HCT116 (cell line): ENCODE results near the gene RPLP1. TPM values are rescaled to one million over a fixed set of nuclear protein-coding genes. Genes with fewer than 3 reads are reported as not detected.

ENCODE experiments used
- ATAC-seq: fragments of 200-7000 bp; cut with Tn5 transposase; 2 replicates; pipeline ENCODE4 v1.9.1; 2020; ENCODE audit warnings: mild to moderate bottlenecking, moderate library complexity
- BruUV-seq: library from RNA; stranded (reverse); fragments of 400-500 nt; replicated peaks from 2 replicates; lab custom pipeline; 2021; lab: Mats Ljungman, UMichigan
- CTCF ChIA-PET: fragments of 300-600 bp; sonication (Branson Sonifier 250); formaldehyde crosslinking; loops from one replicate; lab custom pipeline; 2021; ENCODE audit warnings: antibody characterized with exemption; lab: Charles Lee
- POLR2A ChIA-PET: fragments of 300-600, 350-600 bp; sonication (Branson Sonifier 250); formaldehyde crosslinking; loops from one replicate; lab custom pipeline; 2021; ENCODE audit warnings: antibody characterized with exemption; lab: Charles Lee
- RAD21 ChIA-PET, 2 experiments: fragments of 300-600 bp; sonication (Branson Sonifier 250); formaldehyde crosslinking; loops; one replicate each; lab custom pipeline; 2023; ENCODE audit warnings: low total read pairs in 2 of 2; ENCODE audit not compliant: uncharacterized antibody in 2 of 2, unreplicated experiment in 2 of 2, low non-redundant PET in 1 of 2; lab: Charles Lee
- DNase-seq: peaks from one replicate; pipeline ENCODE4 v3.0.0-alpha.2; 2010; ENCODE audit warnings: low read depth, low spot score
- H2AFZ ChIP-seq: fragments of 200-600 bp; shearing (Covaris generic), sonication (generic); 2 replicates; pipeline ENCODE4 v1.6.1; 2017; ENCODE audit warnings: low read depth, mixed run types, mixed read lengths, antibody characterized with exemption, low read length; ENCODE audit not compliant: poor library complexity, severe bottlenecking
- H3K27ac ChIP-seq: 2 replicates; pipeline ENCODE4 v1.5.1; 2012; ENCODE audit warnings: low read depth, low read length
- H3K27me3 ChIP-seq: fragments of 200-600 bp; sonication (generic); 2 replicates; pipeline ENCODE4 v1.6.1; 2016; ENCODE audit warnings: mixed run types, low read length, mixed read lengths; ENCODE audit not compliant: insufficient read depth
- H3K36me3 ChIP-seq, 2 experiments: fragments of 200-500 bp in 1 of 2; fragments of 200-600 bp in 1 of 2; sonication (Bioruptor generic) in 1 of 2; sonication (generic) in 1 of 2; 2 replicates each; pipeline versions ENCODE4 v1.5.1 to v1.6.1; 2014 to 2016; ENCODE audit warnings: low read length in 2 of 2, inconsistent platforms in 1 of 2, mixed read lengths in 1 of 2, mixed run types in 1 of 2; ENCODE audit not compliant: insufficient read depth in 2 of 2, control insufficient read depth in 1 of 2
- H3K4me1 ChIP-seq, 2 experiments: fragments of 200-600 bp in 1 of 2; sonication (generic) in 1 of 2; 2 replicates each; pipeline versions ENCODE4 v1.5.1 to v1.6.1; 2012 to 2017; ENCODE audit warnings: low read length in 2 of 2, inconsistent platforms in 1 of 2, mild to moderate bottlenecking in 1 of 2, mixed read lengths in 1 of 2, mixed run types in 1 of 2, moderate library complexity in 1 of 2; ENCODE audit not compliant: insufficient read depth in 2 of 2, control insufficient read depth in 1 of 2
- H3K4me2 ChIP-seq: fragments of 200-600 bp; sonication (generic); 2 replicates; pipeline ENCODE4 v1.6.1; 2017; ENCODE audit warnings: mixed run types, low read length, mixed read lengths
- H3K4me3 ChIP-seq, 2 experiments: fragments of 200-600 bp in 1 of 2; sonication (generic) in 1 of 2; replicated peaks in 1 of 2; 2 replicates each; pipeline ENCODE4 v1.5.1; 2011 to 2016; ENCODE audit warnings: low read length in 2 of 2, control low read depth in 1 of 2, low read depth in 1 of 2, mild to moderate bottlenecking in 1 of 2, mixed read lengths in 1 of 2, mixed run types in 1 of 2
- H3K79me2 ChIP-seq: fragments of 200-600 bp; sonication (generic); 2 replicates; pipeline ENCODE4 v1.6.1; 2017; ENCODE audit warnings: mild to moderate bottlenecking, mixed run types, low read length, moderate library complexity, mixed read lengths; ENCODE audit not compliant: insufficient read depth
- H3K9ac ChIP-seq: fragments of 200-600 bp; sonication (generic); 2 replicates; pipeline ENCODE4 v1.6.1; 2016; ENCODE audit warnings: low read length, mixed read lengths
- H3K9me2 ChIP-seq: fragments of 200-600 bp; sonication (generic), shearing (Covaris generic); 2 replicates; pipeline ENCODE4 v1.6.1; 2017; ENCODE audit warnings: mixed run types, mild to moderate bottlenecking, moderate library complexity; ENCODE audit not compliant: insufficient read depth
- H3K9me3 ChIP-seq, 2 experiments: fragments of 200-500 bp in 1 of 2; fragments of 200-600 bp in 1 of 2; sonication (Bioruptor generic) in 1 of 2; sonication (generic) in 1 of 2; 2 replicates each; pipeline ENCODE4 v1.6.1; 2014 to 2017; ENCODE audit warnings: low read length in 2 of 2, mixed read lengths in 2 of 2, inconsistent platforms in 1 of 2, low read depth in 1 of 2, mild to moderate bottlenecking in 1 of 2, mixed run types in 1 of 2, moderate library complexity in 1 of 2; ENCODE audit not compliant: control insufficient read depth in 1 of 2, insufficient read depth in 1 of 2
- H4K20me1 ChIP-seq: fragments of 200-600 bp; sonication (generic), shearing (Covaris generic); 2 replicates; pipeline ENCODE4 v1.6.1; 2017; ENCODE audit warnings: mixed run types, mild to moderate bottlenecking, moderate library complexity; ENCODE audit not compliant: insufficient read depth
- EGR1 ChIP-seq: IDR thresholded peaks from 2 replicates; pipeline ENCODE4 v1.6.1; 2012; ENCODE audit warnings: low read depth
- ELF1 ChIP-seq: IDR thresholded peaks from 2 replicates; pipeline ENCODE4 v1.6.1; 2012; ENCODE audit warnings: low read depth, borderline replicate concordance
- EZH2phosphoT487 ChIP-seq: fragments of 200-600 bp; IDR thresholded peaks from 2 replicates; pipeline ENCODE4 v1.6.1; 2018; ENCODE audit warnings: antibody characterized with exemption, borderline replicate concordance
- FOSL1 ChIP-seq: IDR thresholded peaks from 2 replicates; pipeline ENCODE4 v1.6.1; 2012; ENCODE audit warnings: low read depth
- POLR2AphosphoS5 ChIP-seq: IDR thresholded peaks from 2 replicates; pipeline ENCODE4 v1.6.1; 2011; ENCODE audit warnings: mild to moderate bottlenecking, low read depth, low read length, moderate library complexity
- RAD21 ChIP-seq: IDR thresholded peaks from 2 replicates; pipeline ENCODE4 v1.6.1; 2012; ENCODE audit warnings: low read depth, mild to moderate bottlenecking
- SIN3A ChIP-seq: IDR thresholded peaks from 2 replicates; pipeline ENCODE4 v1.6.1; 2012; ENCODE audit warnings: low read depth
- SP1 ChIP-seq: IDR thresholded peaks from 2 replicates; pipeline ENCODE4 v1.6.1; 2012; ENCODE audit warnings: low read depth
- TCF7L2 ChIP-seq: IDR thresholded peaks from 2 replicates; pipeline ENCODE4 v1.7.0; 2011; ENCODE audit warnings: borderline replicate concordance, inconsistent platforms; ENCODE audit not compliant: insufficient read depth, insufficient read length; ENCODE audit errors: extremely low read depth
- ZNF274 ChIP-seq: fragments of 200-500 bp; sonication (Bioruptor generic); IDR thresholded peaks from 2 replicates; pipeline ENCODE4 v1.6.1; 2014; ENCODE audit warnings: mild to moderate bottlenecking, low read depth, low read length, inconsistent platforms
- intact Hi-C: fragments of 100-400 bp; cut with micrococcal nuclease; formaldehyde crosslinking; loops from 2 replicates; pipeline ENCODE4 v1.10.0; 2022
- total RNA-seq: library from RNA; stranded (reverse); gene quantifications from one replicate; pipeline ENCODE4 v1.2.1, GENCODE V29; 2021; ENCODE audit not compliant: unreplicated experiment
- TF ChIP-seq, protein P1 (sequence below), 3 experiments: fragments of 200-600 bp in 1 of 3; sonication (generic) in 1 of 3; IDR thresholded peaks in 2 of 3; conservative IDR thresholded peaks in 1 of 3; 2 replicates each; pipeline ENCODE4 v1.5.1; 2012 to 2017; ENCODE audit warnings: low read depth in 2 of 3, low read length in 2 of 3, antibody characterized with exemption in 1 of 3, borderline replicate concordance in 1 of 3, control low read depth in 1 of 3, mild to moderate bottlenecking in 1 of 3, mixed read lengths in 1 of 3, mixed run types in 1 of 3, moderate library complexity in 1 of 3; ENCODE audit not compliant: insufficient read depth in 1 of 3
- TF ChIP-seq, protein P2 (sequence below): IDR thresholded peaks from 2 replicates; pipeline ENCODE4 v1.6.1; 2011; ENCODE audit warnings: mild to moderate bottlenecking, low read length, moderate library complexity; ENCODE audit not compliant: insufficient replicate concordance; ENCODE audit errors: extremely low read depth
- TF ChIP-seq, protein P3 (sequence below): IDR thresholded peaks from 2 replicates; pipeline ENCODE4 v1.6.1; 2012; ENCODE audit warnings: low read depth

RPLP1 gene
- total RNA-seq, 1 experiment from 2014 or later: 3,138 TPM

DNA sequence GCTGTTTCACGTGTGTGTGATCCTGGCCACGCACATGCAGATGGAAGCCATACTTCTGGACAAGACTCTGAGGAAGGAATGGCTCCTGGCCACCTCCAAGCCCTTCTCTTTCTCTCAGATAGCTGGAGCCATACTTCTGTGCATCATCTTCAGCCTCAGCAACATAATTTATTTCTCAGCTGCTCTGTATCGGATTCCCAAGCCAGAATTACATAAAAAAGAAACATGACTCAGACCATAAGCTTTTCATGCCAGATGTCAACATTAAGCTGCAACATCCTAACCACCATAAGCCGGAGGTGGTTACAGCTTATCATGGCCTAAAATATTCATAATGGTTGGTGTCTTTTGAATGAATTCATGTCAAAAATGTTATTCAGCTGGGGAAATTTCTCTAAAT lies 49.0 kb upstream of the RPLP1 start:
- no peaks in the 10 kb centered on the region for H3K79me2 ChIP-seq
- RAD21 ChIA-PET: no interaction called here
- H3K4me2 ChIP-seq: no peak overlapping the region
- H3K27me3 ChIP-seq: no peaks in the 10 kb centered on the region
- H3K9me2 ChIP-seq: no peaks in the 10 kb centered on the region
- CTCF ChIA-PET: no interaction called here
- no TSS peak for BruUV-seq
- POLR2A ChIA-PET: no interaction called here
- no peak overlapping the region for H2AFZ ChIP-seq
- no peak overlapping the region for H3K9ac ChIP-seq
- ATAC-seq (no peak), DNase-seq (no peak)
- no peaks in the 10 kb centered on the region for H3K4me1 ChIP-seq
- no peak for TF ChIP-seq FOSL1
- no peak overlapping the region for H3K4me3 ChIP-seq
- intact Hi-C loops: no loop called here
- no peaks in the 10 kb centered on the region for H4K20me1 ChIP-seq
- no peak overlapping the region for H3K27ac ChIP-seq
- H3K36me3 ChIP-seq: peaks cover 3 to 5% of the 10 kb centered on the region in 2 experiments; a peak in 2 of 4 replicates
- no peaks in the 10 kb centered on the region for H3K9me3 ChIP-seq

DNA sequence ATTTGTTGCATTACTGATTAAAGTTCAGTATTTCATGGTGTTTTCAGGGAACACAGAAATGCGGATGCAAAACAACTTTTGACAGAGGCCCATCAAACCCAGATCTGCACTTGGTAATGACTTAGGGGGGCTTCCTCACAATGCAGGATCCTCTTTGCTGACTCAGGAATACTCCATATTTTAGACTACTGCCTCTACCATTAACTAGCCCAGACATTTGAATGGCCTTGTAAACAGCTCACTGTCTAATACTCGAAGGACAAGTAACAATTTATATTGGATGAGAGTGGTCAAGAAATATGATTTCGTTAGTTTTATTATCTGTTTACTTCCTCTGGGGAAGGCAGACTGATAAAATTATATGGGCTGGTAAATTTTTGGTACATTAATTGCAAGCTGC lies 47.5 kb upstream of the RPLP1 start:
- ChIA-PET POLR2A (no interaction called here), RAD21 (no interaction called here), CTCF (interaction anchor here (1.2 kb wide), 1 partner anchor 11 kb away, joined by 4 read pairs; no protein-coding TSS in a partner anchor)
- intact Hi-C loops: no loop called here
- DNase-seq: no peak
- Histone ChIP-seq H4K20me1 (no peaks in the 10 kb centered on the region), H3K4me3 (no peak overlapping the region), H2AFZ (no peak overlapping the region), H3K27me3 (no peaks in the 10 kb centered on the region), H3K9me3 (no peaks in the 10 kb centered on the region), H3K36me3 (peaks cover 3 to 5% of the 10 kb centered on the region in 2 experiments; a peak in 2 of 4 replicates), H3K4me1 (no peaks in the 10 kb centered on the region), H3K4me2 (no peak overlapping the region), H3K9ac (no peak overlapping the region), H3K9me2 (no peaks in the 10 kb centered on the region), H3K27ac (no peak overlapping the region), H3K79me2 (no peaks in the 10 kb centered on the region)
- no peak for ATAC-seq
- no TSS peak for BruUV-seq
- no peak for TF ChIP-seq SIN3A
- no peak for TF ChIP-seq RAD21
- TF ChIP-seq TCF7L2: no peak
- TF ChIP-seq SP1: no peak
- TF ChIP-seq EZH2phosphoT487: no peak
- TF ChIP-seq EGR1: no peak
- no peak for TF ChIP-seq POLR2AphosphoS5
- TF ChIP-seq, protein P1, sequence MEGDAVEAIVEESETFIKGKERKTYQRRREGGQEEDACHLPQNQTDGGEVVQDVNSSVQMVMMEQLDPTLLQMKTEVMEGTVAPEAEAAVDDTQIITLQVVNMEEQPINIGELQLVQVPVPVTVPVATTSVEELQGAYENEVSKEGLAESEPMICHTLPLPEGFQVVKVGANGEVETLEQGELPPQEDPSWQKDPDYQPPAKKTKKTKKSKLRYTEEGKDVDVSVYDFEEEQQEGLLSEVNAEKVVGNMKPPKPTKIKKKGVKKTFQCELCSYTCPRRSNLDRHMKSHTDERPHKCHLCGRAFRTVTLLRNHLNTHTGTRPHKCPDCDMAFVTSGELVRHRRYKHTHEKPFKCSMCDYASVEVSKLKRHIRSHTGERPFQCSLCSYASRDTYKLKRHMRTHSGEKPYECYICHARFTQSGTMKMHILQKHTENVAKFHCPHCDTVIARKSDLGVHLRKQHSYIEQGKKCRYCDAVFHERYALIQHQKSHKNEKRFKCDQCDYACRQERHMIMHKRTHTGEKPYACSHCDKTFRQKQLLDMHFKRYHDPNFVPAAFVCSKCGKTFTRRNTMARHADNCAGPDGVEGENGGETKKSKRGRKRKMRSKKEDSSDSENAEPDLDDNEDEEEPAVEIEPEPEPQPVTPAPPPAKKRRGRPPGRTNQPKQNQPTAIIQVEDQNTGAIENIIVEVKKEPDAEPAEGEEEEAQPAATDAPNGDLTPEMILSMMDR (IDR thresholded peaks at IDR 0.05 in 2 of 3, conservative IDR thresholded peaks at IDR 0.05 in 1 of 3; ENCODE audit: borderline replicate concordance in 1 of 3, insufficient read depth in 1 of 3, low read depth in 2 of 3, low read length in 2 of 3): no peak
- TF ChIP-seq, protein P2, sequence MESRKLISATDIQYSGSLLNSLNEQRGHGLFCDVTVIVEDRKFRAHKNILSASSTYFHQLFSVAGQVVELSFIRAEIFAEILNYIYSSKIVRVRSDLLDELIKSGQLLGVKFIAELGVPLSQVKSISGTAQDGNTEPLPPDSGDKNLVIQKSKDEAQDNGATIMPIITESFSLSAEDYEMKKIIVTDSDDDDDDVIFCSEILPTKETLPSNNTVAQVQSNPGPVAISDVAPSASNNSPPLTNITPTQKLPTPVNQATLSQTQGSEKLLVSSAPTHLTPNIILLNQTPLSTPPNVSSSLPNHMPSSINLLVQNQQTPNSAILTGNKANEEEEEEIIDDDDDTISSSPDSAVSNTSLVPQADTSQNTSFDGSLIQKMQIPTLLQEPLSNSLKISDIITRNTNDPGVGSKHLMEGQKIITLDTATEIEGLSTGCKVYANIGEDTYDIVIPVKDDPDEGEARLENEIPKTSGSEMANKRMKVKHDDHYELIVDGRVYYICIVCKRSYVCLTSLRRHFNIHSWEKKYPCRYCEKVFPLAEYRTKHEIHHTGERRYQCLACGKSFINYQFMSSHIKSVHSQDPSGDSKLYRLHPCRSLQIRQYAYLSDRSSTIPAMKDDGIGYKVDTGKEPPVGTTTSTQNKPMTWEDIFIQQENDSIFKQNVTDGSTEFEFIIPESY: no peak
- TF ChIP-seq ZNF274: no peak
- TF ChIP-seq, protein P3, sequence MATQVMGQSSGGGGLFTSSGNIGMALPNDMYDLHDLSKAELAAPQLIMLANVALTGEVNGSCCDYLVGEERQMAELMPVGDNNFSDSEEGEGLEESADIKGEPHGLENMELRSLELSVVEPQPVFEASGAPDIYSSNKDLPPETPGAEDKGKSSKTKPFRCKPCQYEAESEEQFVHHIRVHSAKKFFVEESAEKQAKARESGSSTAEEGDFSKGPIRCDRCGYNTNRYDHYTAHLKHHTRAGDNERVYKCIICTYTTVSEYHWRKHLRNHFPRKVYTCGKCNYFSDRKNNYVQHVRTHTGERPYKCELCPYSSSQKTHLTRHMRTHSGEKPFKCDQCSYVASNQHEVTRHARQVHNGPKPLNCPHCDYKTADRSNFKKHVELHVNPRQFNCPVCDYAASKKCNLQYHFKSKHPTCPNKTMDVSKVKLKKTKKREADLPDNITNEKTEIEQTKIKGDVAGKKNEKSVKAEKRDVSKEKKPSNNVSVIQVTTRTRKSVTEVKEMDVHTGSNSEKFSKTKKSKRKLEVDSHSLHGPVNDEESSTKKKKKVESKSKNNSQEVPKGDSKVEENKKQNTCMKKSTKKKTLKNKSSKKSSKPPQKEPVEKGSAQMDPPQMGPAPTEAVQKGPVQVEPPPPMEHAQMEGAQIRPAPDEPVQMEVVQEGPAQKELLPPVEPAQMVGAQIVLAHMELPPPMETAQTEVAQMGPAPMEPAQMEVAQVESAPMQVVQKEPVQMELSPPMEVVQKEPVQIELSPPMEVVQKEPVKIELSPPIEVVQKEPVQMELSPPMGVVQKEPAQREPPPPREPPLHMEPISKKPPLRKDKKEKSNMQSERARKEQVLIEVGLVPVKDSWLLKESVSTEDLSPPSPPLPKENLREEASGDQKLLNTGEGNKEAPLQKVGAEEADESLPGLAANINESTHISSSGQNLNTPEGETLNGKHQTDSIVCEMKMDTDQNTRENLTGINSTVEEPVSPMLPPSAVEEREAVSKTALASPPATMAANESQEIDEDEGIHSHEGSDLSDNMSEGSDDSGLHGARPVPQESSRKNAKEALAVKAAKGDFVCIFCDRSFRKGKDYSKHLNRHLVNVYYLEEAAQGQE: no peak
- no peak for TF ChIP-seq ELF1
